HEK293 (cell line): Measurements from ENCODE around the gene ZFPL1.

ENCODE experiments used
- CTCF ChIA-PET: fragments of 350-600 bp; formaldehyde crosslinking; extraction: SDS; loops from one replicate; lab custom pipeline; 2021; ENCODE audit warnings: antibody characterized with exemption; lab: Yijun Ruan, JAX
- POLR2A ChIA-PET: fragments of 300-600 bp; formaldehyde crosslinking; extraction: SDS; loops from one replicate; lab custom pipeline; 2020; ENCODE audit warnings: antibody characterized with exemption, inconsistent platforms; lab: Yijun Ruan, JAX
- H3K27ac ChIP-seq: fragments of 200-500 bp; sonication (Bioruptor generic); 2 replicates; pipeline ENCODE4 v1.5.1; 2014; ENCODE audit warnings: low read depth, low read length, control low read depth, inconsistent platforms; ENCODE audit errors: extremely low read depth
- H3K36me3 ChIP-seq, 2 experiments: fragments of 200-500 bp in 1 of 2; sonication (Bioruptor generic) in 1 of 2; 1 replicate in 1 of 2; 2 replicates in 1 of 2; pipeline ENCODE4 v1.5.1; 2014 to 2017; ENCODE audit warnings: inconsistent platforms in 2 of 2, low read length in 2 of 2; ENCODE audit not compliant: control insufficient read depth in 2 of 2, insufficient read depth in 1 of 2
- H3K4me1 ChIP-seq: fragments of 200-500 bp; sonication (Bioruptor generic); 2 replicates; pipeline ENCODE4 v1.5.1; 2014; ENCODE audit warnings: mild to moderate bottlenecking, low read length, inconsistent platforms; ENCODE audit not compliant: control insufficient read depth, insufficient read depth
- H3K4me3 ChIP-seq: 2 replicates; pipeline ENCODE4 v1.5.1; 2011; ENCODE audit warnings: low read depth, mild to moderate bottlenecking, control low read depth, low read length, moderate library complexity
- H3K9me3 ChIP-seq: fragments of 200-500 bp; sonication (Bioruptor generic); 2 replicates; pipeline ENCODE4 v1.5.1; 2014; ENCODE audit warnings: low read depth, low read length, inconsistent platforms; ENCODE audit not compliant: control insufficient read depth, insufficient read depth
- HOXA7 ChIP-seq: sonication (generic); formaldehyde crosslinking; IDR thresholded peaks from 2 replicates; pipeline ENCODE4 v1.8.1; 2022; ENCODE audit warnings: missing genetic modification reagents, borderline replicate concordance
- KLF1 ChIP-seq: fragments of 450-650 bp; formaldehyde crosslinking; IDR thresholded peaks from 2 replicates; pipeline ENCODE4 v1.5.1; 2016; ENCODE audit warnings: missing biosample characterization, missing genetic modification characterization
- KLF7 ChIP-seq: fragments of 450-650 bp; formaldehyde crosslinking; IDR thresholded peaks from 2 replicates; pipeline ENCODE4 v1.5.1; 2016; ENCODE audit warnings: missing biosample characterization, missing genetic modification characterization, borderline replicate concordance
- OSR2 ChIP-seq: fragments of 450-650 bp; formaldehyde crosslinking; IDR thresholded peaks from 2 replicates; pipeline ENCODE4 v1.5.1; 2016; ENCODE audit warnings: missing biosample characterization, missing genetic modification characterization
- PRDM10 ChIP-seq: fragments of 450-650 bp; formaldehyde crosslinking; IDR thresholded peaks from 2 replicates; pipeline ENCODE4 v1.5.1; 2016; ENCODE audit warnings: missing biosample characterization, missing genetic modification characterization
- SP2 ChIP-seq: fragments of 450-650 bp; formaldehyde crosslinking; IDR thresholded peaks from 2 replicates; pipeline ENCODE4 v1.5.1; 2016; ENCODE audit warnings: missing biosample characterization, missing genetic modification characterization
- TSHZ1 ChIP-seq: fragments of 450-650 bp; formaldehyde crosslinking; IDR thresholded peaks from 2 replicates; pipeline ENCODE4 v1.5.1; 2016; ENCODE audit warnings: missing biosample characterization, missing genetic modification characterization, borderline replicate concordance
- WT1 ChIP-seq: fragments of 450-650 bp; formaldehyde crosslinking; IDR thresholded peaks from 2 replicates; pipeline ENCODE4 v1.5.1; 2016; ENCODE audit warnings: missing biosample characterization, missing genetic modification characterization
- YY2 ChIP-seq: fragments of 450-650 bp; formaldehyde crosslinking; IDR thresholded peaks from 2 replicates; pipeline ENCODE4 v1.5.1; 2016; ENCODE audit warnings: missing biosample characterization, missing genetic modification characterization
- ZFP69B ChIP-seq: fragments of 450-650 bp; formaldehyde crosslinking; IDR thresholded peaks from 2 replicates; pipeline ENCODE4 v1.5.1; 2016; ENCODE audit warnings: missing biosample characterization, missing genetic modification characterization
- ZNF138 ChIP-seq: fragments of 450-650 bp; formaldehyde crosslinking; IDR thresholded peaks from 2 replicates; pipeline ENCODE4 v1.5.1; 2016; ENCODE audit warnings: missing biosample characterization, missing genetic modification characterization, borderline replicate concordance
- ZNF175 ChIP-seq: fragments of 450-650 bp; formaldehyde crosslinking; IDR thresholded peaks from 2 replicates; pipeline ENCODE4 v1.5.1; 2016; ENCODE audit warnings: missing biosample characterization, missing genetic modification characterization
- ZNF2 ChIP-seq: fragments of 450-650 bp; formaldehyde crosslinking; IDR thresholded peaks from 2 replicates; pipeline ENCODE4 v1.5.1; 2016; ENCODE audit warnings: missing biosample characterization, missing genetic modification characterization
- ZNF23 ChIP-seq: fragments of 450-650 bp; formaldehyde crosslinking; IDR thresholded peaks from 2 replicates; pipeline ENCODE4 v1.5.1; 2016; ENCODE audit warnings: missing biosample characterization, missing genetic modification characterization, borderline replicate concordance
- ZNF26 ChIP-seq: fragments of 450-650 bp; formaldehyde crosslinking; IDR thresholded peaks from 2 replicates; pipeline ENCODE4 v1.5.1; 2016; ENCODE audit warnings: missing biosample characterization, missing genetic modification characterization
- ZNF341 ChIP-seq: fragments of 450-650 bp; formaldehyde crosslinking; IDR thresholded peaks from 2 replicates; pipeline ENCODE4; 2016; ENCODE audit warnings: low read depth, missing biosample characterization, missing genetic modification characterization
- ZNF449 ChIP-seq: fragments of 450-650 bp; formaldehyde crosslinking; IDR thresholded peaks from 2 replicates; pipeline ENCODE4 v1.5.1; 2017; ENCODE audit warnings: missing biosample characterization, mild to moderate bottlenecking, missing genetic modification characterization, moderate library complexity
- ZNF473 ChIP-seq: fragments of 450-650 bp; formaldehyde crosslinking; IDR thresholded peaks from 2 replicates; pipeline ENCODE4 v1.5.1; 2017; ENCODE audit warnings: missing biosample characterization, missing genetic modification characterization
- ZNF48 ChIP-seq: fragments of 450-650 bp; formaldehyde crosslinking; IDR thresholded peaks from 2 replicates; pipeline ENCODE4 v1.5.1; 2016; ENCODE audit warnings: missing biosample characterization, missing genetic modification characterization
- ZNF514 ChIP-seq: fragments of 450-650 bp; formaldehyde crosslinking; IDR thresholded peaks from 2 replicates; pipeline ENCODE4 v1.5.1; 2016; ENCODE audit warnings: missing biosample characterization, missing genetic modification characterization
- ZNF571 ChIP-seq: fragments of 450-650 bp; formaldehyde crosslinking; IDR thresholded peaks from 2 replicates; pipeline ENCODE4 v1.5.0; 2017; ENCODE audit warnings: missing biosample characterization, missing genetic modification characterization
- ZNF580 ChIP-seq: fragments of 450-650 bp; formaldehyde crosslinking; IDR thresholded peaks from 2 replicates; pipeline ENCODE4 v1.5.1; 2016; ENCODE audit warnings: missing biosample characterization, missing genetic modification characterization
- ZNF585B ChIP-seq: fragments of 450-650 bp; formaldehyde crosslinking; IDR thresholded peaks from 2 replicates; pipeline ENCODE4 v1.5.1; 2016; ENCODE audit warnings: missing biosample characterization, missing genetic modification characterization
- ZNF629 ChIP-seq: fragments of 450-650 bp; formaldehyde crosslinking; IDR thresholded peaks from 2 replicates; pipeline ENCODE4 v1.5.1; 2017; ENCODE audit warnings: missing biosample characterization, missing genetic modification characterization
- ZNF670 ChIP-seq: fragments of 450-650 bp; formaldehyde crosslinking; IDR thresholded peaks from 2 replicates; pipeline ENCODE4 v1.5.1; 2016; ENCODE audit warnings: missing biosample characterization, missing genetic modification characterization, low read depth
- ZNF707 ChIP-seq: fragments of 450-650 bp; formaldehyde crosslinking; IDR thresholded peaks from 2 replicates; pipeline ENCODE4 v1.5.1; 2016; ENCODE audit warnings: missing biosample characterization, missing genetic modification characterization

The ZFPL1 gene

GRCh38 chr11:65089621-65090020 is 5.6 kb downstream of the ZFPL1 start (continued):
- no peak for TF ChIP-seq OSR2 (tag by site-specific recombination)
- no peak for TF ChIP-seq ZNF449
- TF ChIP-seq ZNF175 (tag by site-specific recombination): no peak
- no peak for TF ChIP-seq ZNF514 (tag by site-specific recombination)
- no peak for TF ChIP-seq ZNF707 (tag by site-specific recombination)
- TF ChIP-seq PRDM10 (tag by site-specific recombination): no peak
- TF ChIP-seq ZNF580 (tag by site-specific recombination): no peak
- TF ChIP-seq ZNF23 (tag by site-specific recombination): no peak
- no peak for TF ChIP-seq ZNF48 (tag by site-specific recombination)

- H3K4me3 ChIP-seq: no peak overlapping the region
- POLR2A ChIA-PET: interaction anchor here (1.0 to 1.2 kb wide), 2 partner anchors 20 to 312 kb away, joined by 3 read pairs; partner anchors contain the start of gene SF1
- CTCF ChIA-PET: interaction anchor here (0.5 to 1.1 kb wide), 3 partner anchors 8 to 20 kb away, joined by 3 to 5 read pairs (median 3); no protein-coding TSS in a partner anchor
- TF ChIP-seq WT1 (no peak), ZNF473 (tag by site-specific recombination) (no peak), ZNF585B (no peak), SP2 (no peak), ZNF2 (tag by site-specific recombination) (no peak), ZNF629 (tag by site-specific recombination) (no peak), KLF7 (no peak), HOXA7 (CRISPR knock-in tag) (no peak), ZFP69B (no peak), ZNF138 (tag by site-specific recombination) (no peak)
- H3K9me3 ChIP-seq: no peaks in the 10 kb centered on the region
- peaks cover 0 to 42% of the 10 kb centered on the region in 2 experiments; a peak in 1 of 3 replicates for H3K36me3 ChIP-seq
- H3K4me1 ChIP-seq: no peaks in the 10 kb centered on the region
- no peak overlapping the region for H3K27ac ChIP-seq
Measured at GRCh38 chr11:65090628-65091027, 6.6 kb downstream of the ZFPL1 start.

GRCh38 chr11:65095427-65095826 is 11.4 kb downstream of the ZFPL1 start:
- H3K9me3 ChIP-seq: no peaks in the 10 kb centered on the region
- CTCF ChIA-PET: interaction anchor here (1.8 kb wide), 1 partner anchor 15 kb away, joined by 8 read pairs; no protein-coding TSS in a partner anchor
- H3K27ac ChIP-seq: no peak overlapping the region
- peaks cover 0 to 8% of the 10 kb centered on the region in 2 experiments; a peak in 2 of 3 replicates for H3K36me3 ChIP-seq
- H3K4me1 ChIP-seq: no peaks in the 10 kb centered on the region
- POLR2A ChIA-PET: interaction anchor here (0.8 to 2.6 kb wide), 9 partner anchors 10 to 317 kb away, joined by 3 to 24 read pairs (median 5); partner anchors contain the start of genes ARL2, CDCA5, SAC3D1 and SF1
- H3K4me3 ChIP-seq: no peak overlapping the region; the same call in 1 of the 2 replicates
- TF ChIP-seq YY2 (tag by site-specific recombination) (no peak), TSHZ1 (tag by site-specific recombination) (no peak), ZNF341 (tag by site-specific recombination) (no peak), KLF1 (tag by site-specific recombination) (no peak), ZNF670 (no peak), ZNF571 (no peak), ZNF26 (tag by site-specific recombination) (no peak)
